ENCODE data around the gene RPF1.
"Not testable (repeated sequence)": the region's sequence is repeated elsewhere in the genome, so short reads cannot be mapped to it uniquely, and the experiment has no call there.

RPF1 gene

GRCh38 chr1:84478876-84479868 is at the start of gene RPF1:
Gene RPF1 (plus strand): TSS chr1:84479266. CDS start chr1:84479282, 16 bp downstream.
- peak; percentile 85 for DNase-seq (ENCODE audit: low spot score)

GRCh38 chr1:84430546-84430945 is 48.5 kb upstream of the RPF1 start:
- DNase-seq (ENCODE audit: low spot score): no peak

- no peak for DNase-seq (ENCODE audit: low spot score)
Observed at GRCh38 chr1:84433258-84434080, 45.6 kb upstream of the RPF1 start.

- no peak for DNase-seq (ENCODE audit: low spot score)
Observed at GRCh38 chr1:84434081-84434769, 44.8 kb upstream of the RPF1 start.

GRCh38 chr1:84434801-84435549 is 44.1 kb upstream of the RPF1 start:
- no peak for DNase-seq (ENCODE audit: low spot score)

- DNase-seq (ENCODE audit: low spot score): no peak
Observed at GRCh38 chr1:84436876-84437655, 42.0 kb upstream of the RPF1 start.

- no peak for DNase-seq (ENCODE audit: low spot score)
Observed at GRCh38 chr1:84442256-84442655, 36.8 kb upstream of the RPF1 start.

- DNase-seq (ENCODE audit: low spot score): not testable (repeated sequence)
Observed at GRCh38 chr1:84442747-84443646, 36.1 kb upstream of the RPF1 start.

- not testable (repeated sequence) for DNase-seq (ENCODE audit: low spot score)
Observed at GRCh38 chr1:84448704-84449103, 30.4 kb upstream of the RPF1 start.

GRCh38 chr1:84450910-84451309 is 28.2 kb upstream of the RPF1 start:
- DNase-seq (ENCODE audit: low spot score): no peak

- no peak for DNase-seq (ENCODE audit: low spot score)
Observed at GRCh38 chr1:84452436-84452835, 26.6 kb upstream of the RPF1 start.

- no peak for DNase-seq (ENCODE audit: low spot score)
Observed at GRCh38 chr1:84462118-84462517, 16.9 kb upstream of the RPF1 start.

GRCh38 chr1:84467298-84467697 is 11.8 kb upstream of the RPF1 start:
- no peak for DNase-seq (ENCODE audit: low spot score)

- no peak for DNase-seq (ENCODE audit: low spot score)
Observed at GRCh38 chr1:84476225-84476624, 2.8 kb upstream of the RPF1 start.

GRCh38 chr1:84479998-84480397 is 932 bp downstream of the RPF1 start:
- DNase-seq (ENCODE audit: low spot score): no peak

- no peak for DNase-seq (ENCODE audit: low spot score)
Observed at GRCh38 chr1:84480650-84481049, 1.6 kb downstream of the RPF1 start.

- DNase-seq (ENCODE audit: low spot score): no peak
Observed at GRCh38 chr1:84481317-84481716, 2.3 kb downstream of the RPF1 start.

- no peak for DNase-seq (ENCODE audit: low spot score)
Observed at GRCh38 chr1:84488107-84488506, 9.0 kb downstream of the RPF1 start.

- DNase-seq (ENCODE audit: low spot score): no peak
Observed at GRCh38 chr1:84489766-84490165, 10.7 kb downstream of the RPF1 start.

- no peak for DNase-seq (ENCODE audit: low spot score)
Observed at GRCh38 chr1:84492726-84493125, 13.7 kb downstream of the RPF1 start.

All from ecto neural progenitor cell (in vitro differentiated cells).